ENCODE measurements around the gene DCC.

DNA sequence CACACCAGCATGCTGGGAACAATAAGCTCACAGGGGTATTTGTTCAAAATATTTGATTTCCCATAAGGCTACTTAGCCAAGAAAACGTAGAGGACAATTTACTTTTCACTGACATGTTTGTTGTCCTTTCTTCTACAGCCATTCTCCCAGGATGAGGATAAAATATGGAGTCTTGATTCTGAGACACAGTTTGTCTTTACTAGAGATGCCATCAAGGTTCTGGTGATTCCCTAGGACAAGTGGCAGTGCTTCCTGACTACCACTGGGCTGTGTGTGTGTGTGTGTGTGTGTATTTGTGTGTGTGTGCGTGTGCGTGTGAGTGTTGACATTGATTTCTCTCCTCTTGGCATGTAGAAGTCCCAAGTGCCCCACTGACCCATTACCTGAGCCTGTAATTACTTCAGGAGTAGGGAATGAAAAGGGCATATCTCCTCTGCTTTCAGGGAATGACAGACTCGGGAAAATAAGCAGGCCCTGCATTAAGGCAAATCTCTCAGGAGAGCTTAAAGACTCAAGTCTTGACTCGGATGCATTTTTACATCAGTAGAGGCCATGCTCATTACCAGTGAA is 761.6 kb downstream of the DCC start:
- TF ChIP-seq EZH2 (IDR thresholded peaks at IDR 0.05) (no peak), POLR2AphosphoS5 (IDR thresholded peaks at IDR 0.05; ENCODE audit: borderline replicate concordance, low read depth, low read length) (no peak)

Data from SK-N-MC (cell line).